ENCODE results near the gene NKD1.
A peak's percentile ranks its signal among the peaks of the same experiment; 100 is the strongest.

The NKD1 gene

GRCh38 chr16:50642349-50642748 is 94.2 kb downstream of the NKD1 start:
- in situ Hi-C loops (cut with HindIII; ENCODE audit: low pct_unique_long_range_greater_than_20kb, low sequenced_read_pairs), result no loop called here
- no peak for TF ChIP-seq JUND (IDR thresholded peaks at IDR 0.05; ENCODE audit: low read depth)
- DNase-seq (ENCODE audit: low read depth in 1 of 2, low spot score in 1 of 2), result no peak

- no peak for TF ChIP-seq JUND (IDR thresholded peaks at IDR 0.05; ENCODE audit: low read depth)
- no peak for DNase-seq (ENCODE audit: low read depth in 1 of 2, low spot score in 1 of 2)
- in situ Hi-C loops (cut with HindIII; ENCODE audit: low pct_unique_long_range_greater_than_20kb, low sequenced_read_pairs), result no loop called here
These were observed 95.0 kb downstream of the NKD1 start for GRCh38 chr16:50643192-50643591.

GRCh38 chr16:50644245-50644644 is 96.0 kb downstream of the NKD1 start:
- no peak for DNase-seq (ENCODE audit: low read depth in 1 of 2, low spot score in 1 of 2)
- in situ Hi-C loops (cut with HindIII; ENCODE audit: low pct_unique_long_range_greater_than_20kb, low sequenced_read_pairs), result no loop called here
- TF ChIP-seq JUND (IDR thresholded peaks at IDR 0.05; ENCODE audit: low read depth), result no peak

GRCh38 chr16:50644729-50645128 is 96.5 kb downstream of the NKD1 start:
- TF ChIP-seq JUND (IDR thresholded peaks at IDR 0.05; ENCODE audit: low read depth), result no peak
- peak; percentile 38 to 51 for DNase-seq (ENCODE audit: low read depth in 1 of 2, low spot score in 1 of 2)
- in situ Hi-C loops (cut with HindIII; ENCODE audit: low pct_unique_long_range_greater_than_20kb, low sequenced_read_pairs), result no loop called here

DNA sequence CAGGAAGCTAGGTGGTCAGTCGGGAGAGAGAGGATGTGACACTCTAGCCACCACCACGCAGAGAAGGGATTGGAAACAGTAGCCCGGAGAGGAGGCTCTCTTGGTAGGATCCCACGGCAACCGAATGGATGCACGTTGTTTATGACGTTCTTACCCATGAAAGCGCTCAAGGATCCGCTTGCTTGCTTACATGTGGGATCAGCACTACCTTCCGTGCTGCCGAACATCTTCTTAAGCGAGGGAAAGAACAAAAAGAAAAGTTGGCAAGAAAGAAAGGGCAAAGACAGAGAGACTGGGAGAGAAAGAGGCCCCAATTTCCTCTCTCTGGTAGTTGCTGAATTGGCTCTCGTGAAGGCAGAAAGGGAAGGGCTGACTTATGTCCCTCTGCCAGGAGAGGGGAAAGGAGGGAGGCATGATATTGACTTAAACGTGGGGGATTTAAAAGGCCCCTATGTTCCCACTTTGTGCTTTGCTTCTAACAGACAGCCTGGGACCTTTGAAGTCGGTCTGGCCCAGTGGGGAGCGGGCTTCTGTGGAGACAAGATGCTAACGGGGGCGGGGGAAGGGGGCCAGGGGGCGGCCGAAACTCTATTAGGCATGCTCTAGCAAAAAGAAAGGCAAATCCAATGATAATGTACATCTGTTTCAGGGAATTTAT is 97.5 kb downstream of the NKD1 start:
- no peak for DNase-seq (ENCODE audit: low read depth in 1 of 2, low spot score in 1 of 2)
- no peak for TF ChIP-seq JUND (IDR thresholded peaks at IDR 0.05; ENCODE audit: low read depth)
- in situ Hi-C loops (cut with HindIII; ENCODE audit: low pct_unique_long_range_greater_than_20kb, low sequenced_read_pairs), result no loop called here

DNA sequence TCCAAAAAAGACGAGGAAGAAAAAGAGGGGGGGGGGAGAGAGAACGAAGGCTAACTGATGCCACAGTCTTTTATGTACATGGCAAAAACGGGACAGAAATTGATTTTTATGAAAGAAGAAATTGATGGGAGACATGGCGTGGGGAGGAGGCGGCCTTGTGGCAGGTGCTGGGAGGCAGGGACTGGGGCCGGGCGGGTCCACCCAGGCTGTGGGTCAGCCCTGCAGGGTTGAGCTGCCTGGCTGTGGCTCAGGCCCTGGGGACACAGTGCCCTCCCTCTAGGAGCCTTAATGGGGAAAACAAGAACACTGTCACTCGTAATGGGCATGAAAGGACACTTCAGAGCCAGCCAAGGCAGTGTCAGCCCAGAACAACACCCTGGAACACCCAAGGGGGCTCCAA is 98.1 kb downstream of the NKD1 start:
- in situ Hi-C loops (cut with HindIII; ENCODE audit: low pct_unique_long_range_greater_than_20kb, low sequenced_read_pairs), result no loop called here
- TF ChIP-seq JUND (IDR thresholded peaks at IDR 0.05; ENCODE audit: low read depth), result no peak

GRCh38 chr16:50651835-50652438 is 103.7 kb downstream of the NKD1 start:
- no peak for DNase-seq (ENCODE audit: low read depth in 1 of 2, low spot score in 1 of 2)
- in situ Hi-C loops (cut with HindIII; ENCODE audit: low pct_unique_long_range_greater_than_20kb, low sequenced_read_pairs), result no loop called here
- TF ChIP-seq JUND (IDR thresholded peaks at IDR 0.05; ENCODE audit: low read depth), result no peak

More for the DNA sequence above, 98.1 kb downstream of the NKD1 start:
- DNase-seq (ENCODE audit: low read depth in 1 of 2, low spot score in 1 of 2), result no peak

- DNase-seq (ENCODE audit: low read depth in 1 of 2, low spot score in 1 of 2), result no peak
- in situ Hi-C loops (cut with HindIII; ENCODE audit: low pct_unique_long_range_greater_than_20kb, low sequenced_read_pairs), result no loop called here
- TF ChIP-seq JUND (IDR thresholded peaks at IDR 0.05; ENCODE audit: low read depth), result no peak
These were observed 104.7 kb downstream of the NKD1 start for GRCh38 chr16:50652836-50653425.

DNA sequence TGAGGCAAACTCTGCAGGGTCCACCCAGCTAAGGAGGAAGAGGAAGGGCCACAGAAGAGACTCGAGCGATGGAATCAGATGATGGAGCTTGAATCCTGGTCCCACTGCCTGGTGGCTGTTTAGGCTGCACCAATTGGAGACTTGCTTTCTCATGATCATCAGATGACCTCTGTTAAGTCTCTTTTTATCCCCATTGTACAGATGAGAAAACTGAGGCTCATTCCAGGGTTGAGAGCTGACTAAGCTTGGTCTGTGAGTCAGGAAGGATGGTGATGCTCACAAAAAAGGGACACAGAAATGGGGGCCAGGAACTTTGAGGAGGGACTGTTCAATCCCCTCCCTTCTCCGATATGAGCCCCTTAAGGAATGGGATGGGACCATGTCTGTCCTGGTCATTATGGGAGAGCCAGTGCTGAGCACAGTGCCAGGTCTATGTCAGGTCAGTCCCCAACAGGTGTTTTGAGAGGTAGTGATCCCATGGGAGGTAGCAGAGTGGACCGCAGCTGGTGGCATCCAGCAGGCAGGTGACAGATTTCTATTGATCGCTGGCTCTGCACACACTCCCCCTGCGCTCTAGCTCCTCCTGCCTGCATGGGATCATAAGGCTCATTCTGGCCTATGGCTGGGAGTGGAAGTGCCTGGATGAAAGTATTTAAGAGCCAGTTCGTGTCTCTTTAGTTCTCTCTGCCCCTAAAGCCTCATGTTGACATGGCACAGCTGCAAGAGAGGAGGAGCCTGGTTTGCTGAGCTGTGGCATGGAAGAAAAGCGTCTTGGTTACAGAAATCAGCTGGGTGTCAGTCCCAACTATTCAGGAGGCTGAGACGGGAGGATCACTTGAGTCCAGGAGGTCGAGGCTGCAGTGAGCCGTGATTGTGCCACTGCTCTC is 105.7 kb downstream of the NKD1 start:
- no peak for TF ChIP-seq JUND (IDR thresholded peaks at IDR 0.05; ENCODE audit: low read depth)
- DNase-seq (ENCODE audit: low read depth in 1 of 2, low spot score in 1 of 2), result no peak
- in situ Hi-C loops (cut with HindIII; ENCODE audit: low pct_unique_long_range_greater_than_20kb, low sequenced_read_pairs), result no loop called here

DNA sequence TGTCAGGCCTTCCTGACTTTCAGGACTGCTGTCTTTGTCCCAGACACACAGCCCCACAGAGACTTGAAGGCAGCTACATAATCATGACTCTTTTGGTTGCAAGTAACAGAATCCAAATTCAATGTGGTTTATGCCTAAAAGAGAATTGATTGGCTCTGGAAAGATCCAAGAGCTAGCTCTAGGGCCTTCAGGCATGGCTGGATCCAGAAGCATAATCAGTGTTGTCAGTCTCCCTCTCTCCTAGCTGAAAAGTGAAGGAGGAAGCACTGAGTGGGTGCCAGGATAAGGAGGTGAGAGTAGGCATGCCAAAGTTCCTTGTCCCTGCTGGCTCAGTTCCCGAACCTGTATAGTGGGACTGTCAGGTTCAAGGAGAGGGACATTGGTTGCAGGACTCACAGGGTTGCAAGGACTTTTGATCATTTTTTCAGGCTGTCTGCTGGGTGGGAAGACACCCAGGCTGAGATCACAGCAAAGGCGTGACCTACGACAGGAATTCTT is 107.4 kb downstream of the NKD1 start:
- no peak for TF ChIP-seq JUND (IDR thresholded peaks at IDR 0.05; ENCODE audit: low read depth)
- in situ Hi-C loops (cut with HindIII; ENCODE audit: low pct_unique_long_range_greater_than_20kb, low sequenced_read_pairs), result no loop called here
- no peak for DNase-seq (ENCODE audit: low read depth in 1 of 2, low spot score in 1 of 2)

DNA sequence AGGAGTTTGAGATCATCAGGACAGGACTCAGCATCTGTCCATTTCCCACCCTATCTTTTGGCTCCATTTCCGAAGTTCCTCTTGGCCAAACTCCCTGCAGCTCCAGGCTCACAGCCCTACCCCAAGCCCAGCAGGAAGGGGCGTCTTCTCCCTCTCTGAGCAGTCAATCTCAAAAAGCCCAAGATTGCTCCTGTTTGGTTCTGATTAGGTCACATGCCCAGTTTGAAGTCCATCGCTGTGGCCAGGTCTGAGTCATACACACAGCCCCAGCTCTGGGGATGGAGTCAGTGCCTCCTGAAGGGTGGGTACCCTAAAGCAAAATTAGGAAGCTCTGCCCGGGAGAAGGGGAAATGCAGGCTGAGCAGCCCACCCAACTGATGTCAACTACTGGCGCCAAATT is 109.0 kb downstream of the NKD1 start:
- DNase-seq (ENCODE audit: low read depth in 1 of 2, low spot score in 1 of 2), result no peak
- in situ Hi-C loops (cut with HindIII; ENCODE audit: low pct_unique_long_range_greater_than_20kb, low sequenced_read_pairs), result no loop called here
- TF ChIP-seq JUND (IDR thresholded peaks at IDR 0.05; ENCODE audit: low read depth), result no peak

DNA sequence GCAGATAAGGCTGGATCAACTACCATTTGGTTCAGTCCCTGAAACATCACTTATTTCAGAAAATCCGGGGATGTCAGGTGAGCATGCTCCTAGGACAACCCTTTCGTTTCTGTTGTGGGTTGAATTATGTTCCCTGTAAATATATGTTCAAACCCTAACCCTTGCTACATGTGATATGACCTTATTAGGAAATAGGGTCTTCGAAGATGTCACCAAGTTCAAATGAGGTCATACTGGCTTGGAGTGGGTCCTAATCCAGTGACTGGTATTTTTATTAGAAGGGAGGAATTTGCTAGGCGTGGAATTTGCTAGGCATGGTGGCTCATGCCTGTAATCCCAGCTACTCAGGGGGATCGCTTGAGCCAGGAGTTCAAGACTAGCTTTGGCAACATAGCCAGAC is 111.6 kb downstream of the NKD1 start:
- DNase-seq (ENCODE audit: low read depth in 1 of 2, low spot score in 1 of 2), result no peak
- no peak for TF ChIP-seq JUND (IDR thresholded peaks at IDR 0.05; ENCODE audit: low read depth)
- in situ Hi-C loops (cut with HindIII; ENCODE audit: low pct_unique_long_range_greater_than_20kb, low sequenced_read_pairs), result no loop called here

Data from T47D (cell line).